Bronchial epithelial cell (primary cell): Measurements from ENCODE around the gene NUP35. TPM values are rescaled to one million over a fixed set of nuclear protein-coding genes. Genes with fewer than 3 reads are reported as not detected.

Source experiments
- DNase-seq: peaks from one replicate; pipeline ENCODE4 v3.0.0-alpha.2; 2010; ENCODE audit warnings: low read depth
- FAIRE-seq: peaks from 2 replicates; lab custom pipeline; 2011; peaks lifted over from hg19 to GRCh38; lab: Jason Lieb, UNC
- H3K27me3 ChIP-seq: 2 replicates; pipeline ENCODE4 v1.5.1; 2011; ENCODE audit warnings: low read length; ENCODE audit not compliant: control insufficient read depth, insufficient read depth
- H3K36me3 ChIP-seq: 2 replicates; pipeline ENCODE4 v1.5.1; 2011; ENCODE audit warnings: low read length; ENCODE audit not compliant: control insufficient read depth, insufficient read depth
- H3K4me3 ChIP-seq: 2 replicates; pipeline ENCODE4 v1.5.1; 2011; ENCODE audit warnings: mild to moderate bottlenecking, low read depth, low read length, control low read depth
- total RNA-seq: library from RNA; depleted of rRNA; stranded (reverse); fragments of >200 nt; gene quantifications from 2 replicates; pipeline ENCODE4 v1.2.1, GENCODE V29; 2014
- TF ChIP-seq, protein P1 (sequence below): IDR thresholded peaks from 2 replicates; pipeline ENCODE4 v1.5.1; 2011; ENCODE audit warnings: mild to moderate bottlenecking, moderate library complexity, low read length, control low read depth, inconsistent platforms; ENCODE audit not compliant: insufficient read depth, severe bottlenecking

Gene NUP35
- total RNA-seq, 1 donor from 2014 or later, result 9.7 TPM

DNA sequence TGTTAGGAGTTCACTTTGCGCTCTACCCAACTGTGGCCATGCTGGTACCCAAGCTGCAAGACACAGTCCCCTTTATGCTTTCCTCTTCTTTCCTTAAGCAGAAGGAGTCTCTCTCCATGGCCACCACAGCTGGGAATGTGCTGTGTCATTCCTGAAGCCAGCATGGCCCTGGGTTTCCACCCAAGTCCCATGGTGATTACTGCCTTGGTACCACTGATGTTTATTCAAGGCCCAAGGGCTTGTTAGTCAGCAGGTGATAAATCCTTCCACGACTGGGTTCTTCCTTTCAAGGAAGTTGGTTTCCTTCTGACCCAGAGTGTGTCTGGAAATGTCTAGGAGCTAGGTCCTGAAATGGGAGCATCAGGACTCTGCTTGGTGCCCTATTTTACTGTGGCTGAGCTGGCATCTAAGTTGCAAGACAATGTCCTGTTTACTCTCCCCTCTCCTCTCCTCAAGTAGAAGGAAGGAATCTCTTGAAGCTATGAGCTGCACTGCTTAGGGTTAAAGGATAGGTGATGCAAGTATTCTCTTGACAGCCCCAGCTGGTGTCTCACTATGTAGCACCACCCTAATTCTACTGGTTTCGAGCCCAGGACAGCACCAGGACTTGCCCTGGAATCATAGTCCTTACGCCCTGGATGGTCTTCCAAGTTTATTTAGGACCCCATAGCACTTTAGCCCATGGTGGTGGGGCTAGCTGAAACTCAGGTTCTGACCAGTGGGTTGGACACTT lies 18.7 kb upstream of the NUP35 start:
- Histone ChIP-seq H3K27me3 (no peaks in the 10 kb centered on the region), H3K36me3 (no peaks in the 10 kb centered on the region), H3K4me3 (no peak overlapping the region)
- FAIRE-seq (no peak), DNase-seq (peak; percentile 81)
- TF ChIP-seq, protein P1, sequence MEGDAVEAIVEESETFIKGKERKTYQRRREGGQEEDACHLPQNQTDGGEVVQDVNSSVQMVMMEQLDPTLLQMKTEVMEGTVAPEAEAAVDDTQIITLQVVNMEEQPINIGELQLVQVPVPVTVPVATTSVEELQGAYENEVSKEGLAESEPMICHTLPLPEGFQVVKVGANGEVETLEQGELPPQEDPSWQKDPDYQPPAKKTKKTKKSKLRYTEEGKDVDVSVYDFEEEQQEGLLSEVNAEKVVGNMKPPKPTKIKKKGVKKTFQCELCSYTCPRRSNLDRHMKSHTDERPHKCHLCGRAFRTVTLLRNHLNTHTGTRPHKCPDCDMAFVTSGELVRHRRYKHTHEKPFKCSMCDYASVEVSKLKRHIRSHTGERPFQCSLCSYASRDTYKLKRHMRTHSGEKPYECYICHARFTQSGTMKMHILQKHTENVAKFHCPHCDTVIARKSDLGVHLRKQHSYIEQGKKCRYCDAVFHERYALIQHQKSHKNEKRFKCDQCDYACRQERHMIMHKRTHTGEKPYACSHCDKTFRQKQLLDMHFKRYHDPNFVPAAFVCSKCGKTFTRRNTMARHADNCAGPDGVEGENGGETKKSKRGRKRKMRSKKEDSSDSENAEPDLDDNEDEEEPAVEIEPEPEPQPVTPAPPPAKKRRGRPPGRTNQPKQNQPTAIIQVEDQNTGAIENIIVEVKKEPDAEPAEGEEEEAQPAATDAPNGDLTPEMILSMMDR, result no peak

DNA sequence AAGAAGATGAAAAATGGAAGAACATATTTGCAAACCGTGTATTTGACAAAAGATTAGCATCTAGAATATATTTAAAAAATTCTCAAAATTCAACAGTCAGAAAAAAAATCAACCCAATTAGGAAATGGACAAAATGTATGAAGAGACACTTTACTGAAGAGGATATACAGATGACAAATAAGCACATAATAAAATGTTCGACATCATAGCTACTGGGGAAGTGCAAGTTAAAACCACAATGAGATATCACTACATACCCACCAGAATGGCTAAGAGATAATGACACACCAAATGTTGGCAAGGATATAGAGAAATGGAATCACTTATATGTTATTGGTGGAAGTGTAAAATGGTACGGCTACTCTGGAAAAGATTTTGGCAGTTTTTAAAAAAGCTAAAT lies 11.7 kb upstream of the NUP35 start:
- H3K4me3 ChIP-seq, result no peak overlapping the region
- FAIRE-seq (no peak), DNase-seq (no peak)
- no peaks in the 10 kb centered on the region for H3K36me3 ChIP-seq
- H3K27me3 ChIP-seq, result no peaks in the 10 kb centered on the region
- TF ChIP-seq, protein P1, result no peak

DNA sequence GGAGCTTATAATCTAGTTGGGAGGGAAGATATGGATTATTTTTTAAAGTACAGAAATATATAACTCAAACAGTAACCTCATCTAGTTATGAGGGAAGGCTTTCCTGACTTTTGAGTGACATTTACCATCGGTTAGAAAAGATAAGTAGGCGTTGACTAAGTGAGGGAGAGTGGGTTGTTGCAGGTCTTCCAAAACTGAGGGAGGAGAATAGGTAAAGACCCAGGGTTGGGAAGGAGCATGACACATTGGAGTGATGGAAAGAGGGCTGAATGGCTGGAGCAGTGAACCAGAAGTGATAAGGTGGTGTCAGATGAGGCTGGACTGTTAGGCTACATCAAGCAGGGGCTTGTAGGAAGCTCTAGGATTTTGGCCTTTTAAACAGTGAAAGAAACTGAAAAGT lies 10.6 kb upstream of the NUP35 start:
- FAIRE-seq, result no peak
- TF ChIP-seq, protein P1, result no peak
- Histone ChIP-seq H3K36me3 (no peaks in the 10 kb centered on the region), H3K27me3 (no peaks in the 10 kb centered on the region), H3K4me3 (no peak overlapping the region)
- DNase-seq, result no peak

DNA sequence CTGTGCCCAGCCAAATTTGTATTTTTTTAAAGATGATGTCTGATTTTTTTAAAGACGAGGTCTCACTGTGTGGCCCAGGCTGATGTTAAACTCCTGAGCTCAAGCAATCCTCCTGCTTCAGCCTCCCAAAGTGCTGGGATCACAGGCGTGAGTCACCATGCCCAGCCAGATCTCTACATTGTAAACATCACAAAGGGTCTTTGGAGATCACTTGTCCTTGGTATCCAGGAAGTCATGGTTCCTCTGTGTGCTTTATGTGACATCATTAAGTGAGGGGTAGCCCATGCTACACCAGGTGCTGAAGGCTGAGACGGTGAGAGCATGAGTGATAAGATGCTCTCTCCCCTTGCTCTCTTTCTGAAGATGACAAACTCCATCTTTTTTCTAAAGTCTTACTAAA lies 7.0 kb upstream of the NUP35 start:
- DNase-seq (no peak), FAIRE-seq (no peak)
- H3K4me3 ChIP-seq, result no peak overlapping the region
- no peaks in the 10 kb centered on the region for H3K36me3 ChIP-seq
- TF ChIP-seq, protein P1, result no peak
- no peaks in the 10 kb centered on the region for H3K27me3 ChIP-seq

DNA sequence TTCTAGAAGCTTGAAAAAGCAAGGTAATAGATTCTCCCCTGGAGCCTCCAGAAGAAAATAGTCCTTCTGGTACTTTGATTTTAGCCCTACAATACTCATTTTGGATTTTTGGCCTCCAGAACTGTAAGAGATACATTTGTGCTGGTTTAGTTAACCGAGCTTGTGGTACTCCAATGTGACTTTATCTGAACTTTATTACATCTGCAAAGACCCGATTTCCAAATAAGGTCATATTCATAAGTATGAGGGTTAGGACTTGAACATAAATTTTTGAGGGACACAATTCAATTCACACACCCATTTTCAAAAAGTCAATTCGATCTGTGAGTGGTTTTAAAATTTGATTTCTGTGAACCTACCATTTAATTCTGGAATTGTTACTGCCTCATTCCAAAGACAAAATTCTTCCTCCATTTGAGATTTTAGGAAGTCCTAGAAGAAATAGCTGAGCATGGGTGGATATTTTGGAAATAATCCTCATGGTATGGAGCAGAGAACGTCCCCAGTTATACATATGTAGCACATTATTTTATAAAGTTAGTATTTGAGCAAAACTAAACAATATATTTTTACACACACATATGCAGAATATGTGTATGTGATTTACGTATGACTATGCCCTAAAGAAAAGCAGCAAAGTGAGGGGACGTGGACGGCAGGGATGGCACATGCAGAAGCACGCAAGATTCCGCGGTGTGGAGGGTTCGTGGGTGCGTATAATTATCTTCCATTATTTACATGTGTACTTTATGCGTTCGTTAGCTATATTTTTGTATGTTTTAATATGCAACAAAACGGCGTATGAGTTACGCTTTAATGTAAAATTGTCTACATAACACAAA lies 905 bp upstream of the NUP35 start:
- TF ChIP-seq, protein P1, result no peak
- peak overlapping the region; percentile 86 for H3K4me3 ChIP-seq
- FAIRE-seq (no peak), DNase-seq (no peak)
- no peaks in the 10 kb centered on the region for H3K27me3 ChIP-seq
- H3K36me3 ChIP-seq, result no peaks in the 10 kb centered on the region
